Testis (tissue), 3 donors: ENCODE results near the gene RNF207. TPM values are rescaled to one million over a fixed set of nuclear protein-coding genes. Genes with fewer than 3 reads are reported as not detected.

ENCODE experiments used
- DNase-seq: peaks from one replicate; pipeline ENCODE4 v3.0.0-alpha.2; 2019
- H3K27ac ChIP-seq, 2 donors: fragments of 200-600 bp; sonication (generic); one replicate each; pipeline ENCODE4 v1.5.1; 2019
- H3K27me3 ChIP-seq: fragments of 200-600 bp; sonication (generic); one replicate; pipeline ENCODE4 v1.5.1; 2019
- H3K36me3 ChIP-seq: fragments of 200-600 bp; sonication (generic); one replicate; pipeline ENCODE4 v1.5.1; 2017; ENCODE audit warnings: low read depth; ENCODE audit errors: missing control alignments
- H3K4me1 ChIP-seq: fragments of 200-600 bp; sonication (generic); one replicate; pipeline ENCODE4 v1.5.1; 2019
- H3K4me3 ChIP-seq, 2 donors: fragments of 200-600 bp; sonication (generic); one replicate each; pipeline ENCODE4 v1.5.1; 2017 to 2019
- H3K9me3 ChIP-seq: fragments of 200-600 bp; sonication (generic); one replicate; pipeline ENCODE4 v1.5.1; 2017
- POLR2A ChIP-seq: fragments of 450-650 bp; IDR thresholded peaks from one replicate; pipeline ENCODE4 v1.6.1; 2017; ENCODE audit warnings: antibody characterized with exemption, mild to moderate bottlenecking, moderate library complexity
- WGBS, 2 donors: methylation state at CpG; one replicate each; pipeline ENCODE4 v1.1.5; 2018; 5-methylcytosine and 5-hydroxymethylcytosine counted together
- intact Hi-C: fragments of 100-400 bp; cut with DNase I; formaldehyde crosslinking; loops from one replicate; pipeline ENCODE4 v1.15.1; 2023; ENCODE audit warnings: low total_unique reads
- polyA plus RNA-seq: library from polyadenylated mRNA; stranded (reverse); fragments of 350-450 nt; fragmentation: Illumina TruSeq; extraction: RNeasy Lipid Tissue Mini Kit (QIAGEN cat#74804); gene quantifications from one replicate; pipeline ENCODE4 v1.2.3, GENCODE V29; 2014; ENCODE audit warnings: low read depth, low replicate concordance; ENCODE audit not compliant: insufficient read depth
- total RNA-seq, 2 donors: library from RNA; depleted of rRNA; stranded (reverse); fragments of >200 nt; gene quantifications; one replicate each; pipeline ENCODE4 v1.2.3, GENCODE V29; 2016
- TF ChIP-seq, protein P1 (sequence below), 3 experiments: fragments of 450-650 bp in 2 of 3; fragments of 200-600 bp in 1 of 3; sonication (generic) in 1 of 3; IDR thresholded peaks; one replicate each; pipeline ENCODE4 v1.5.1; 2016 to 2019; ENCODE audit warnings: antibody characterized with exemption in 3 of 3, mild to moderate bottlenecking in 2 of 3, moderate library complexity in 1 of 3

Gene RNF207
- total and polyA plus RNA-seq, 3 donors from 2014 or later = 4.8 to 20.1 (median 13.2) TPM

DNA sequence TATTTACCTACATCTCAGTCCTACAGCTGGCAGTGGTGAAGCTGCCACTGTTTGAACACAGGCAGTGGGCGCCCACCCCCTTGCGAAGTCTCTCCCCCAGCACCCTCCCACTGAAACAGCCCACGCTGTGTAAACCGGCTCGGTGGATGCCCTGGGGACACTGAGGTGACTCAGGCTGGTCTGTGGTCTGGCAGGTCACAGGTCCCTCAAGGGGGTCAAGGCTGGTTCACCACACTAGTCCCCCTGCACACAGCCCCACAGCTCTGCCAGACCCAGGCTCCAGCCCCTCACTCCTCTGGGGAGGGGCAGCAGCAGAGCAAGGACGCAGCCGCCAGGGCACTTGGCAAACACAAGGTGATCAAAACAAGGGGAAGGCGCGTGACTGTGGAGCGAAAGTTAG, 33.4 kb upstream of the RNF207 start:
- no peaks in the 10 kb centered on the region for H3K36me3 ChIP-seq
- H3K27me3 ChIP-seq = no peaks in the 10 kb centered on the region
- no peak for DNase-seq
- WGBS, 2 donors = 85 to 86% methylated on average over 7 to 10 of the region's 10 CpGs
- H3K9me3 ChIP-seq = no peaks in the 10 kb centered on the region
- H3K4me3 ChIP-seq = no peak overlapping the region
- no peak for TF ChIP-seq POLR2A
- TF ChIP-seq, protein P1, sequence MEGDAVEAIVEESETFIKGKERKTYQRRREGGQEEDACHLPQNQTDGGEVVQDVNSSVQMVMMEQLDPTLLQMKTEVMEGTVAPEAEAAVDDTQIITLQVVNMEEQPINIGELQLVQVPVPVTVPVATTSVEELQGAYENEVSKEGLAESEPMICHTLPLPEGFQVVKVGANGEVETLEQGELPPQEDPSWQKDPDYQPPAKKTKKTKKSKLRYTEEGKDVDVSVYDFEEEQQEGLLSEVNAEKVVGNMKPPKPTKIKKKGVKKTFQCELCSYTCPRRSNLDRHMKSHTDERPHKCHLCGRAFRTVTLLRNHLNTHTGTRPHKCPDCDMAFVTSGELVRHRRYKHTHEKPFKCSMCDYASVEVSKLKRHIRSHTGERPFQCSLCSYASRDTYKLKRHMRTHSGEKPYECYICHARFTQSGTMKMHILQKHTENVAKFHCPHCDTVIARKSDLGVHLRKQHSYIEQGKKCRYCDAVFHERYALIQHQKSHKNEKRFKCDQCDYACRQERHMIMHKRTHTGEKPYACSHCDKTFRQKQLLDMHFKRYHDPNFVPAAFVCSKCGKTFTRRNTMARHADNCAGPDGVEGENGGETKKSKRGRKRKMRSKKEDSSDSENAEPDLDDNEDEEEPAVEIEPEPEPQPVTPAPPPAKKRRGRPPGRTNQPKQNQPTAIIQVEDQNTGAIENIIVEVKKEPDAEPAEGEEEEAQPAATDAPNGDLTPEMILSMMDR (IDR thresholded peaks at IDR 0.05) = no peak
- no peak overlapping the region for H3K27ac ChIP-seq
- intact Hi-C loops = no loop called here
- no peaks in the 10 kb centered on the region for H3K4me1 ChIP-seq

DNA sequence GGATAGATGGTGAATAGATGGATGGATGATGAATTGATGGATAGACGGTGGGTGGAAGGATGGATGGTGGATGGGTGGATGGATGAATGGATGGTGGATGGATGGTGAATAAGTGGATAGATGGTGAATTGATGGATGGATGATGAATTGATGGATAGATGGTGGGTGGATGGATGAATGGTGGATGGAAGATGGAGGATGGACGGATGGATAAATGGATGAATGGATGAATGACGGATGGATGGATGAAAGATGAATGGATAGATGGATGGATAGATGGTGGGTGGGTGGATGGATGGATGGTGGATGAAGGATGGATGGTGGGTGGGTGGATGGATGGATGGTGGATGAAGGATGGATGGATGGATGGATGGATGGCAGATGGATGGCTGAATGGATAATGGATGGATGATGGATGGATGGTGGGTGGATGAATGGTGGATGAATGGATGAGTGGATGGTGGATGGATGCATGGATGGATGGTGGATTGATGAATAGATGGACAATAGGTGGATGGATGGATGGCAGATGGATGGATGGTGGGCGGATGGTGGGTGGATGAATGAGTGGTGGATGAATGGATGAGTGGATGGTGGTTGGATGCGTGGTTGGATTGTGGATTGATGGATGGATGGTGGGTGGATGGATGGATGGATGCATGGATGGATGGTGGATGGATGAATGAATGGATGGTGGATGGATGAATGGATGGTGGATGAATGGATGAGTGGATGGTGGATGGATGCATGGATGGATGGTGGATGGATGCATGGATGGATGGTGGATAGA, 31.1 kb upstream of the RNF207 start:
- H3K9me3 ChIP-seq = no peaks in the 10 kb centered on the region
- no peaks in the 10 kb centered on the region for H3K4me1 ChIP-seq
- no peak overlapping the region for H3K4me3 ChIP-seq
- TF ChIP-seq POLR2A = no peak
- TF ChIP-seq, protein P1 (IDR thresholded peaks at IDR 0.05) = no peak
- WGBS, 2 donors = 85 to 96% methylated on average over 5 of the region's 5 CpGs
- intact Hi-C loops = no loop called here
- no peak for DNase-seq
- H3K27ac ChIP-seq = no peak overlapping the region
- no peaks in the 10 kb centered on the region for H3K27me3 ChIP-seq
- H3K36me3 ChIP-seq = no peaks in the 10 kb centered on the region

DNA sequence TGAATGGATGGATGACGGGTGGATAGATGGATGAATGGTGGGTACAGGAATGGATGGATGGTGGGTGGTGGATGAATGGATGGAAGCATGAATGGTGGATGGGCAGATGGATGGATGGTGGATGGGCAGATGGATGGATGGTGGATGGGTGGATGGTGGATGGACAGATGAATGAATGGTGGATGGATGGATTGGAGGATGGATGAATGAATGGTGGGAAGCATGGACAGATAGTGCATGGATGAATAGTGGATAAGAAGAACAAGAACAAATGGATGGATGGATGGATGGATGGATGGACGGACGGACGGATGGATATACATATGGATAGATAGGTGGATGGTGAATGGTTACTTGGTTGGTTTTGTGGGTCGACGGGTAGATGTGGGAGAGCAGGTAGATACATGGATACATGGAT, 30.5 kb upstream of the RNF207 start:
- no peak for DNase-seq
- WGBS, 2 donors = 94 to 95% methylated on average over 6 of the region's 6 CpGs
- Histone ChIP-seq H3K4me1 (no peaks in the 10 kb centered on the region), H3K4me3 (no peak overlapping the region), H3K27ac (no peak overlapping the region), H3K9me3 (no peaks in the 10 kb centered on the region), H3K36me3 (no peaks in the 10 kb centered on the region), H3K27me3 (no peaks in the 10 kb centered on the region)
- TF ChIP-seq, protein P1 (IDR thresholded peaks at IDR 0.05) = no peak
- no peak for TF ChIP-seq POLR2A
- intact Hi-C loops = no loop called here

DNA sequence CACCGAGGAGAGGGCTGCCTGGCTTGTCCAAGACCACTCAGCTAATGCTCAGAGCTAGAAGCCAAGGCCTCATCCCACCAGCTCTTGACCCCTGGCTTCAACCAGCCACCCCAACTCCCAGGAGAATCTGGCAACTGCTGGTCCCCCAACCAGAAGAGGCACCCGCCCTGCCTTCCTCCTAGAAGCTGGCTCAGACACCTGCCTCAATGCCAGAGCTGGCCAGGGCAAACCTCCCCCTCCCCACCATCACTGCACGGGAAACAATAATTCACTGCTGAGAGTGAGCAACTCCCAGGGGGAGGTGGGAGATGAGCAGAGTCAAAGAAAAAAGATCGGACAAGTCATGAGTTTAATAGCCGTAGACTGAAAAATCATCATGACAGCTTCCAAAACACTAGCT, 29.1 kb upstream of the RNF207 start:
- WGBS, 2 donors = 55 to 74% methylated on average over 4 to 5 of the region's 5 CpGs
- Histone ChIP-seq H3K27me3 (no peaks in the 10 kb centered on the region), H3K36me3 (no peaks in the 10 kb centered on the region), H3K9me3 (no peaks in the 10 kb centered on the region), H3K27ac (no peak overlapping the region), H3K4me1 (peaks cover 4% of the 10 kb centered on the region), H3K4me3 (no peak overlapping the region)
- DNase-seq = no peak
- TF ChIP-seq POLR2A = no peak
- TF ChIP-seq, protein P1 (IDR thresholded peaks at IDR 0.05) = no peak
- intact Hi-C loops = no loop called here
